Measurements from ENCODE around the gene AOC1. TPM values are rescaled to one million over a fixed set of nuclear protein-coding genes. Genes with fewer than 3 reads are reported as not detected.

AOC1 gene
- total and polyA plus RNA-seq, 2 of the 4 experiments (the other 2 are of a cell fraction), result not detected

- ChIA-PET POLR2A (ENCODE audit: unreplicated experiment) (no interaction called here), CTCF (interaction anchor here (0.6 to 1.5 kb wide), 15 partner anchors 14 to 509 kb away, joined by 3 to 8 read pairs (median 4); no protein-coding TSS in a partner anchor)
- 11% methylated on average over 13 of the region's 22 CpGs; no CpG with 5 or more reads in 1 of the 2 experiments for WGBS, 2 experiments (ENCODE audit: extremely low coverage in 2 of 2, insufficient read length in 1 of 2)
- H4K8ac ChIP-seq (ENCODE audit: low read depth in 2 of 2, low read length in 2 of 2), result no peak overlapping the region
- no peak overlapping the region for H2AK5ac ChIP-seq (ENCODE audit: low read depth, low read length)
- 0 out of 2 replicates have a peak, but pooled peaks have one; percentile 36 for TF ChIP-seq MAZ (IDR thresholded peaks at IDR 0.05; ENCODE audit: borderline replicate concordance, low read depth, low read length)
- peak; percentile 90 for TF ChIP-seq SMC3 (IDR thresholded peaks at IDR 0.05; ENCODE audit: low read depth, low read length)
- peak; percentile 91 for TF ChIP-seq CTCF (conservative IDR thresholded peaks at IDR 0.05; ENCODE audit: low read depth, low read length)
- TF ChIP-seq RAD21 (IDR thresholded peaks at IDR 0.05; ENCODE audit: low read length), result peak; percentile 83
- TF ChIP-seq RFX5 (IDR thresholded peaks at IDR 0.05; ENCODE audit: low read depth, low read length), result no peak
- no peak for TF ChIP-seq MXI1 (IDR thresholded peaks at IDR 0.05; ENCODE audit: borderline replicate concordance, low read depth, low read length)
- intact Hi-C loops (cut with micrococcal nuclease), result loop anchor here (1.0 to 5.0 kb wide), 4 partner anchors 80 to 214 kb away; partner anchors contain the start of gene KCNH2
- no peak overlapping the region; the same call in 1 of the 2 replicates for H3K18ac ChIP-seq (ENCODE audit: low read depth, low read length)
- H3K9me1 ChIP-seq (ENCODE audit: insufficient read depth, low read length), result no peaks in the 10 kb centered on the region
- dilution Hi-C loops (cut with HindIII; ENCODE audit: low sequenced_read_pairs, unreplicated experiment), result no loop called here
- peak overlapping the region; percentile 72 for H2AFZ ChIP-seq (replicated peaks; ENCODE audit: low read length, poor library complexity)
- H2BK120ac ChIP-seq (ENCODE audit: low read depth, low read length), result no peak overlapping the region
- H3K9me3 ChIP-seq (ENCODE audit: control insufficient read depth, insufficient read depth, low read length), result no peaks in the 10 kb centered on the region; the same call in 1 of the 2 replicates
- H2BK15ac ChIP-seq (ENCODE audit: low read depth, low read length), result no peak overlapping the region
- H4K5ac ChIP-seq (ENCODE audit: low read depth, low read length), result no peak overlapping the region; the same call in 1 of the 2 replicates
- H3K27ac ChIP-seq (ENCODE audit: insufficient read depth, low read length), result no peak overlapping the region
- BruUV-seq (replicated peaks), result no TSS peak
- H4K20me1 ChIP-seq (ENCODE audit: insufficient read depth, low read length), result no peaks in the 10 kb centered on the region
- no peak overlapping the region for H3K4me2 ChIP-seq (ENCODE audit: low read depth, low read length)
- in situ Hi-C loops (cut with MboI; ENCODE audit: low sequenced_read_pairs), result no loop called here
- H3K79me1 ChIP-seq (ENCODE audit: low read depth in 1 of 2, low read length in 2 of 2), result no peaks in the 10 kb centered on the region
- H3K4me3 ChIP-seq (ENCODE audit: insufficient read depth, low read depth, low read length), result no peak overlapping the region
- H2AK9ac ChIP-seq (replicated peaks; ENCODE audit: low read depth, low read length, poor library complexity), result no peak overlapping the region
- H3K4me1 ChIP-seq (ENCODE audit: control insufficient read depth, insufficient read depth, low read length), result peaks cover 6% of the 10 kb centered on the region; the same call in 1 of the 2 replicates
- H3K56ac ChIP-seq (ENCODE audit: extremely low read depth, insufficient read depth, low read length), result no peak overlapping the region
- peak; percentile 86 for ATAC-seq (ENCODE audit: low read depth)
- peak; percentile 48 for DNase-seq
- H2BK5ac ChIP-seq (ENCODE audit: low read depth, low read length, poor library complexity, severe bottlenecking), result no peak overlapping the region
- no peak overlapping the region for H3K23ac ChIP-seq (ENCODE audit: low read depth, low read length)
- H2BK20ac ChIP-seq (ENCODE audit: low read depth, low read length), result no peak overlapping the region
- no peak overlapping the region for H3K4ac ChIP-seq (ENCODE audit: low read depth, low read length)
- H4K91ac ChIP-seq (ENCODE audit: insufficient read depth, low read depth, low read length), result no peak overlapping the region
- peaks cover 15% of the 10 kb centered on the region; the same call in 1 of the 2 replicates for H3K27me3 ChIP-seq (ENCODE audit: control insufficient read depth, insufficient read depth, low read length)
- H3K14ac ChIP-seq (replicated peaks; ENCODE audit: low read depth, low read length), result no peak overlapping the region
- no peak overlapping the region for H3K9ac ChIP-seq (ENCODE audit: low read depth, low read length)
- no peaks in the 10 kb centered on the region for H3K36me3 ChIP-seq (ENCODE audit: control insufficient read depth, insufficient read depth, low read length)
These were observed 46.2 kb downstream of the AOC1 start for GRCh38 chr7:150898475-150899011.
